T-helper 1 cell treated with Interleukin-12 subunit alpha and Interleukin-12 subunit beta and Interleukin-4 antibody, amounts not matched to agents 30 ng/mL and 1 ng/mL, for 36 hours (primary cell): ENCODE results near the gene GATA2. TPM values are rescaled to one million over a fixed set of nuclear protein-coding genes. Genes with fewer than 3 reads are reported as not detected.

Source experiments
- intact Hi-C: fragments of 100-400 bp; cut with micrococcal nuclease; formaldehyde crosslinking; loops from one replicate; pipeline ENCODE4 v1.15.1; 2024
- total RNA-seq: library from RNA; stranded (reverse); gene quantifications from 2 replicates; pipeline ENCODE4 v1.2.3, GENCODE V29; 2022

GATA2 gene
- total RNA-seq, 1 donor from 2014 or later: 0.15 TPM

DNA sequence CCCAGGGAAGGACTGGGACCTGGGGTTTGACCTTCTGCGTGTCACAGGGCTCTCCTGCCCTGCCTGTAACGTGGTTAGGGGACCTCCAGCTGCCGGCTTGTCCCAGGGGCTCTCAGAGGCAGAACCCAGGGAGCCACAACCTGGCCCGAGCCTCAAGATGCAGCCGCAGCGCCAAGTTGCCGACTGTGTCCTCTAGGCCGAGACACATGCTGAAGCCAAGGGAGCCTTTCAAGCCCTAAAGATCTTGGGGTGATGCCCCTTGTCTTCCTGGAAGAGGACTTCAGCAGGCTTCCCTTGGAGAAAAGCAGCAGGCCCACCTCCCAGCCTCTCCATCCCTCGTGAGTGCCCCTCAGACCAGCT lies 33.6 kb downstream of the GATA2 start:
- intact Hi-C loops: no loop called here

DNA sequence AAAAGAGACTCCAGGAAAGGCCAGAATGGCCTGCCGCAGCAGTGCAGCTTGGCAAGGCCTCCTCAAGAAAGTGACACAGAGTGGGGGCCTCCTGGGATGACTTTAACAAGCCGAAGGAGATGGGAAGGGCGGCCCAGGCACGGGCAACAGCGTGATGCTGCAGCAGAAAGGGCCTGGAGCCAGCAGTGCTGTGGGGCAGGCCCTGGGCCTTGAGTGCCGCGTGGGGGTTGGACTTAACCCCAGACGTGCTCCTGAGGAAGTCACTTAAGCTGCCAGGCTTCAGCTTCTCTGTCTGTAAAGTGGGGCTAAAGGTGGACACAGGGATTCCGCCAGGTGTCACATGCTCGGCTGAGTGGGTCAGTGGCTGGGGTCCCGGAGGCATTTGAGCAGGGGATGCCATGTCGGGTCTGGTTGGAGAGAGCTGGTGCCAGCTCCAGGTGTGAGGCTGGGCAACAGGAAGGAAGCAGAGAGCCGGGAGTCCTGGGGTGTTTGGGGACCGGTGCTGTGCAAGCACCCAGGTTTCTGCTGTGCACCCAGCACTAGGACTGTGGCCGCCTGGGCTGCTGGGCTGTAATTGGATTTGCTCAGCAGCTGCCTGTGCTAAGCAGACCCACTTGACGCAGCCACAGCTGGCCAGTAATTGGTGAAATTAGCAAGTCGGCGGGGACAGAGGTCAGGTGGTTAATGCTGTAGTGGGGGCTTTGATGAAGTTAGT lies 34.1 kb downstream of the GATA2 start:
- intact Hi-C loops: no loop called here

DNA sequence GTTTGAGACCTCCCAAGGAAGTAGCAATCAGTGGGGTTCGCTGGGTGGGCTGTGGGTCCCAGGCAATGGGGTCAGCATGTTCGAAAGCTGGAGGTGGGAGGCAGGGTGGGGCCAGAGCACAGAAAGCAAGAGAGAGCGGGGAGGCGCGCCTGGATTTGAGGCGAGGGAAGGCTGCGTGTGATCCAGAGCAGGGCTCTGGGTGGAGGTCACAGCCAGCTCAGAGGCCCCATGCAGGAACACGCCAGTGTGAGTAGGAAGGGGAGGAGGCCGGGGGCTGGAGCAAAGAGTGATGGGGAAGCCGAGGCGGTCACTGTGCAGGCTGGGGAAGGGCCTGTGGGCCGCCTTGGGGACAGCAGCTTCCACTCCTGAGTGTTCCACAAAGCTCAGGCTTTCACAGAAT lies 35.1 kb downstream of the GATA2 start:
- intact Hi-C loops: no loop called here

DNA sequence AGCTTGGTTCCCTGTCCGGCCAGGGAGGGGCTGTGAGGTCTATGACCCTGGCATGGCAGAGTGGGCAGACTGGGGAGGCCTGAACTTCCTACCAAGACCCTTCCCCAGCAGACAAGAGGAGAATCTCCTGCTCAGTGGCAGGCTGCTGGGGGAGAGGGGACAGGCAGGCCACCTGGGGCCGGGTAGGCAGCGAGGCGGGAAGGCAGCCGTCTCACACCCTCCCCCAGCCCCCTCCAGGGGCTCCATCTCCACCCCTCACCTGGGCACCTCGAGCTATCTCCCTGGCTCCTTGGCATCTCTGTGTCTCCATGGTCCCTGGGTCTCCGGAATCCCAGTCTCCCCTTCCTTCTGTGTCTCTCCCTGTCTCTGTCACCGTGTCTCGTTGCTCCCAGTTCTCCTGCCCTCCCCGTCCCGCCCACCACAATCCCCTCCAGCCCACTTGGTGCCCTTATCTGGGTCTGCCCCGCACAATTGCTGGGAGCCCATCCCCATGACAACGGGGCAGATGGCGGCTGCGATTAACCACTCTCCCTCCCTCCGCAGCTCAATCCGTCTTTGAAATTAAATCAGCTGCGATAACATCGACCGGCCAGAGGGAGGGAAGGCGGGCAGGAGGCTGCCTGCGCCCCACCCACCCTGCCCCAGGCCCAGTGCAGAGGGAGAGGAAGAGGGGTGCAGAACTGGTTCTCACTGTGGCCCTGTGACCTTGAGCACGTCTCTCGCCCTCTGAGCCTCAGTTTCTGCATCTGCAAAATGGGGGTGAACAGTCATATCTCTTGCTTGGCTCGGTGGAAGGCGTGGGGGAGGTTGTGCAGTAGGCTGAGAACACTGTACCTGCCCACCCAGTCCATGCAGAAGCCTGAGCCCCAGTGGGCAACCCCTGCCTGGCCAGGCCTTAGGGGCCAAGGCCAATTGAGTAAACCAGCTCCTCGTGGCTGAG lies 36.0 kb downstream of the GATA2 start:
- intact Hi-C loops: no loop called here

DNA sequence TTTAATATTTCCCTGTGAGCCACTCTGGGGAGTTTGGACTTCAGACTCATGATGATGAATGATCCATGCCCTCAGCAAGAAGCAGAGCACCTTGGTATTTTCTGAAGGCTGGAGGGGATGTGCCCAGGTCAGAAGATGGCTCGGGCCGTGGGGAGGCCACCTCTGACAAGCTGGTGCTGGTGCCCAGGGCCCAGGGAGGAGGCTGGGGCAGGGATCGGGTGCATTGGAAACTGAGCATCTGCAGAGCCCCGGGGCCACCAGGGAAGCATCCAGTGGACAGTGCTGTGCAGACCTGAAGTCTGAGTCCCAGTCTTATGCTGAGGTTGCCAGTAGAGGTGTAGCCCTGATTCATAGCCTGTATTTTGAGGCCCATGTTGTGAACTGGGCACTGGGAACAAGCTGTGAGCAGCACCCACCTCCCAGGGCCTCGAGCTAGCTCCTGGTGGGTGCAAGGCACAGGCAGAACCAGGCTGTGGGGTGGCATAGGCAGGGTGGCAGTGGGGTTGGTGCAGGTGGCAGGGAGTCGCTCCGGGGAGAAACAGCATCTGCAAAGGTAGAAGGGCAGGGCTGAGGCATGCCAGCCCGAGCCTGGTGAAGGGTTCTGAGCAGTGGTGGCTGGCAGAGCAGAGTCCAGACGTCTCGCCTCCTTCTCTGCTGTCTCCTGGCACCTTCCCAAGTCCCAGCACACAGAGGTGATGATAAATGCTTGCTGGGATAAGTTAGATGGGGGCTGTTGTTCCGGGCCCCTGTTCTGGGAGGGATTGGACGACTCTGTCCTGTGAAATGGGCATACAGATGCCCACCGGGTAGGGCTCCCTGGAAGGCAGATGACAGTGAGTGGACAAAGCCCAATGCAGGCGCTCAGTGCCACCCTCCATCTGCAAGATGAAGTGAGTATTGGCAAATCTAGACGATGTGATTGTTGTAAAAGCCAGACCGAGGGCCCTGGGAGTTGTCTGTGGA lies 36.9 kb downstream of the GATA2 start:
- intact Hi-C loops: no loop called here

DNA sequence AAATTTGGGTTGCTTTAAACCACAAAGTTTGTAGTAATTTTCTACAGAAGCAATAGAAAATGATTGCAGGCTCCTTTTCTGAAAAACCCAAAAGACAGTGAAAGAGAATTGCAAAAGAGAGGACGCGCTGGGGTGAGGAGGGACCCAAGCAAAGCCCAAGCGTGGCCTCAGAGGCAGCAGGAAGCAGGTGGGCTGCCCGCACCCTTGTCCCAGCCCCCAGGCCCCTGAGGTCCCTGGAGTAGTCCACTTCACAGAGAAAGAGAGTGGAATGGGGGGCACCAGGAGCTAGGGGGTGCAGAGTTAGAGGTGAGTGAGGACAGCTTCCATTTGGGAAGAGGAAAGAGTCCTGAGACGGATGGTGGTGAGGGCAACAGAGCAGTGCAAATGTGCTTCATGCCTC lies 37.9 kb downstream of the GATA2 start:
- intact Hi-C loops: no loop called here

DNA sequence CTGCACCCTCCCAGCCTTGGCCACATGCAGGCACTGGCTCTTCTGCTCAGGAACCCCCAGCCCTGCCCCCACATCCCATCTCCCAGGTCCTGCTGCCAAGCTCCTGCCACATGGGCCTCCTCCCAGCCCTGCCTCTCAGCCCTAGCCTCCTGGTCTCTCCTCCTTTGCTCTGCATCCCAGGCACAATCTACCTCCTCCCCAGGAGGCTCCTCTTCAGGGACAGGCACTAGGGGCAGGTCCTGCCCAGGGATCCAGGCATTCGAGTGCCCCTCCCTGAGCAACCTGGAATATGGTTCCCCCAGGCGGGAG lies 38.7 kb downstream of the GATA2 start:
- intact Hi-C loops: no loop called here

DNA sequence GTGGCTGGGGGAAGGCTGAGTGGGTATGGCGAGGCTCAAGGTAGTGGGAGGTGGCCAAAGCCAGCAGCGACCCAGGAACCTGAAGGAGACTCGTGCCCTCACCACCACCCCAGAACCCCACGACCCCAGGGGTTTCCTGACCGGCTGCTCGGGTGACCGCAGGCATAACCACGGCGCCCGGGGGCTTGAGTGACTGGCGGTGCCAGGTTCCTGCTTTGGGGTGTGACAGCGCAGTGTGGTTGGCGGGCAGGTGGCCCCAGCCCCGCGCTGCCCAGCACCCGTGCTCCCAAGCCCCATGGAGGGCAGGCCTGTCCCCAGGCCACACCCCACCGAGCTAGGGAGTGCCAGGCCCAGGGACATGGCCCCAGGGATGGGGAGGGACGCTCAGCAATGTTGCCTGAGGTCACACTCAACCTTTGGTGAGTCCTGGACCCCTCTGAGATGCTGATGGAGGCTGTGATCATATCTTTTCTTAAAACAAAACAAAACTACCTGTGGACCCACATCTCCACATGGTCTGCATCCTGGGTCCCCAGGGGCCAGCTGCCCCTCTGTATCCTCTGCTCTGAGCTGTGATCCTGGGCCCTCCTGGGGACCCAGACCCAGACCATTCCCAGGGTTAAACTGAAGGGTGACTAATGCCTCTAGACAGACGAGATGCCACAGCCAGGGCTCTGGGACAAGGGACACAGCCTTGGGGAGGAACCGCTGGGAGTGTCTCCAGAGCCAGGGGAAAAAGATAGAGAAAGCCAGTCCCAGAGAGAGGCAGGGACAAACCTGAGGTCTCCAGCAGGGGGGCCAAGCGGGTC lies 39.3 kb downstream of the GATA2 start:
- intact Hi-C loops: no loop called here

DNA sequence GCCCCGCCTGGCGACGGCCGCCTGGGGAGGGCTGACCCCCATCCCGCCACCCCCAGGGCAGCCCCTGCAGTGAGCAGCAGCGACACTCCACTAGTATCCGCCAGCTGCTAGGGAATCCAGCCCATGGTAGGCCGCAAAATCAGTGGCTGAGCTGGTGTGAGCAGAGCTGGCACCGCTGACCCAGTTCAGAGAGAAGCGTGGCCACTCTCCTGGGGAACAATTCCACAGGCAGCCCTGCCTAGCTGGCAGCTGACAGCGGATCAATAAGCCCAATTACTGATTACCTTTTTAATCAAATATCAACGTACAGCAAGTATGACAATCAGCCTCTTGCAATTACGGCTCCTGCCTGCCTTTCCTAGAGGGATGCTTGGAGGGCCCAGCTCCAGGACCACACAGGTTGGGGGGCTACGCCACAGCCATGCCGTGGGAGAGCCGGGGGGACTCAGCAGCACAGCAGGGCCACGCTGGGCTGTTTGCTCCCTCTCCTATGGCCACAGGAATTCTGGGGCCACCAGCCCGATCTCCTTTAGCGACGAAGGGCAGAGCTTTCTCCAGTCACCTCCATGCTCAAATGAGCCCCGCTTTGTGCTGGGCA lies 40.2 kb downstream of the GATA2 start:
- intact Hi-C loops: no loop called here

DNA sequence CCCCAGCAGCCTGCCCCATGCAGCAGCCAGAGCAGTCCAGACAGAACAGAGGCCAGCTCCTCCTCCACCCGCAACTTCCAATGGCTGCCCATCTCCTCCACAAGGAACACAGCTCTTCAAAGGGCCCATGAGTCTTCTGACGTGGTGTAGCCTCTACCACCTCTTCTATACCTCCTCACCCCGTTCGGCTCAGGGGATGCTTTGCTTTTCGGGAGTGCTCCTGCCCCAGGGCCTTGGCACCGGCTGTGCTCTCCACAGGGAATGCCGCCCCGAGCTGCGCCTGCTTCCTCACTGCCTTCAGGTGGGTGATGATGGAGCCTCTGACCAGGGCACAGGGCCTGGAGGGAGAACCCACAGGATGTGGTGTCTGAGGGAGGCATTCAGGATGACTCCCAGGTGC lies 40.9 kb downstream of the GATA2 start:
- intact Hi-C loops: no loop called here

DNA sequence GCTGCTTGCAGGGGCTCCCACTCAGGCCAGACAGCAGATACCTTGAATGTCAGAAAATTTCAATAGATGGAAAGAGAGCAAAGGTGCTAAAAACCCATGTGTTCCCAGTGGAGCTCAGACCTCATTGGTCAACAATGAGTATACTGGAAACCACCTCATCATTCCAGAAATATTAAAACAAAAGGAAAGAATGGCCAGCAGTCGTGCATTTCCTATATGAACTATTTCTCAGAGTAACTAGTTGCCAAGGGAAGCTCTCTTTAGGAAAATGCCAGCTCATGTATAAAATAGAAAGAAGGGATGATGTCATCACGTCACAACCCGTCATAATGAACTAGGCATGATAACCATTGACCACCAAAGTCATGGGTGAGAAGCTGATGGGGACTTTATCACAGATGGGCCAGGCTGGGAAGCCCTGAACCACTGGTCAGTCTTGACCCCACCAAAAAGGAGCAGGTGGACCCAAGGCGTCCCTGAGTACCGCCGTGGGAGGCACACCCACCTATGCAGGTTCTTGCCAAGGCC lies 43.8 kb downstream of the GATA2 start:
- intact Hi-C loops: loop anchor here (2.0 to 10.0 kb wide), 6 partner anchors 168 to 854 kb away; partner anchors contain the start of genes EEFSEC, MCM2, SEC61A1 and TPRA1

DNA sequence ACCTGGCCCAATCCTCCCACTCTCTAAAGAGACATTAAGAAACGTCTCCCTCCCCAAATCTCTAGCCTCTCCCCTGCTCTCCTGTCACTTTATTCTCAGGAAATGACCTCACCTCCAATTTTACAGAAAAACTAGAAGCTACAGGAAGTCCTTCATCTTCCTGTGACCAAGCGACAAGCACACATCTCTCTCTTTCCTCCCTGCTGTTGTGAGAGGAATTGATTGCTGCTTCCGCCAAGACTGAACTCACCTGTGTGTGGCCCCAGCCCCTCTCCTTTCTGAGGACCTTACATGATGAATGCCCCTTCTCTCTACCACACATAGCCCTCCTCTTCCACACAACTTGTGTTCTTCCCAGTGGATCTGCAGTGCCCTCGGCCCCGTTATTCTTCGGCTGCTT lies 44.5 kb downstream of the GATA2 start:
- intact Hi-C loops: loop anchor here (1.0 to 10.0 kb wide), 7 partner anchors 19 to 854 kb away; partner anchors contain the start of genes EEFSEC, MCM2, SEC61A1 and TPRA1

DNA sequence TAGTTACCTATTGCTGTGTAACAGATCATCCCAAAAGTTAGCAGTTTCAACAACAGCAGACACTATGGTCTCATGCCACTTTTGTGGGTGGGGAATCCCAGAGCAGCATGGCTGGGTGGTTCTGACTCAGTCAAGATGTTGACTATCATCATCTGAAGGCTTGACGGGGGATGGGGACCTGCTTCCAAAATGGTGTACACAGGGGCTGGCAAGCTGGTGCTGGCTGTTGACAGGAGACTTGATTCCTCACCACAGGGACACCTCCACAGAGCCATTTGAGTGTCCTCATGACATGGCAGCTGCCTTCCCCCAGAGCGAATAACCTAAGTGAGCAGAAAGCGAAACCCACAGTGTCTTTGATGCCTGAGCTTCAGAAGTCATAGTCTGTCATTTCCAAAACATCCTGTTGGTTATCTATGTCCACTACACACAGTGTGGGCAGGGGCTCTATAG lies 45.4 kb downstream of the GATA2 start:
- intact Hi-C loops: loop anchor here (1.0 to 10.0 kb wide), 9 partner anchors 20 to 853 kb away; partner anchors contain the start of genes EEFSEC, MCM2, RUVBL1 and SEC61A1

DNA sequence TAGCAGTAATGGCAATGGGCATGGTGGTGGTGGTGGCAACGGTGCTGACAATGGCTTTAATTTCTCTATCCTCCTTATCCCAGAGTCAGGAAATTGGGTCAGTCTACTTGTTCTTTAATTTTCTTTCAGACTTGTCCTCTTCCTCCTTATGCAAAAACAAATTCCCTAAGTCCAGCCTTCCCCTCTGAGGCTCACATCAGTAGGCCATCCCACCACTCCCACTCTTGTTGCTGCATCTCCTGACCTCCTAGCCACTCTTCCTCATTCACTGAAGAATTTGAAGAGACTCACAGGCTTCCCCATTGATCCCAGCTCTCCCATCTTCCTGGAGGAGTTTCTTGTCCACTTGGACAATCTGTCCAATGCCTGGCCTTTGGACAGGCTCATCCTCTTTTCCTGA lies 46.2 kb downstream of the GATA2 start:
- intact Hi-C loops: loop anchor here (1.0 to 10.0 kb wide), 7 partner anchors 40 to 852 kb away; partner anchors contain the start of genes EEFSEC, MCM2, RUVBL1 and SEC61A1

DNA sequence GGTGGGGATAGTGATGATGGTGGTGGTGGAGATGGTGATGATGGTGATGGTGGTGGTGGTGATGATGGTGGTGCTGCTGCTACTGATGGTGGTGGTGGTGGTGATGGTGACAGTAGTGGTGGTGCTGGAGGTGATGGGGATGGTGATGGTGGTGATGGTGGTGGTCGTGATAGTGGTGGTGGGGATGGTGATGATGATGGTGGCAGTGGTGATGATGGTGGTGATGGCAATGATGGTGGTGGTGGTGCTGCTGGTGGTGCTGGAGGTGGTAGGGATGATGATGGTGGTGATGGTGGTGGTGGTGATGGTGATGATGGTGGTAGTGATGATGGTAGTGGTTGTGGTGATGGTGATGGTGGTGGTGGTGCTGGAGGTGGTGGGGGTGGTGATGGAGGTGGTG lies 47.6 kb downstream of the GATA2 start:
- intact Hi-C loops: loop anchor here (5.0 to 10.0 kb wide), 5 partner anchors 172 to 851 kb away; partner anchors contain the start of genes EEFSEC, MCM2, SEC61A1 and TPRA1

DNA sequence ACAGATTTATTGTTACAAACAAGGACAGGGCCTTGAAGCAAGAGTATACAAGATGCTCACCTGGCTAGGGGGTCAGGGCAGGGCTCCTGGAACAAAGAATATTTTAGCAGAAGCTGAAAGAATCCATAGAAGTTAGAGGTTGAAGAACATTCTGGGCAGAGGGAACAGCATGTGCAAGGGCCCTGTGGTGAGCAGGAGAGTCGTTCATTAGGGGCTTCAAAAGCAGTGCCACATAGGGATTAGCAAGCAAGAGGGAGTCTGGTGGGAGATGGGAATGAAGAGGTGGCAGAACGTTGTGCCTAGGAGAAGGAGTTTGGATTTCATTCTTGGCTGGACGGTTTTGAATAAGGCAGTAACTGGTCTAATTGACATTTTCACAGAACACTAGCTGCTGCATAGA lies 49.2 kb downstream of the GATA2 start:
- intact Hi-C loops: loop anchor here (10.0 kb wide), 1 partner anchor 849 kb away; the partner anchor contains the start of genes MCM2 and TPRA1

DNA sequence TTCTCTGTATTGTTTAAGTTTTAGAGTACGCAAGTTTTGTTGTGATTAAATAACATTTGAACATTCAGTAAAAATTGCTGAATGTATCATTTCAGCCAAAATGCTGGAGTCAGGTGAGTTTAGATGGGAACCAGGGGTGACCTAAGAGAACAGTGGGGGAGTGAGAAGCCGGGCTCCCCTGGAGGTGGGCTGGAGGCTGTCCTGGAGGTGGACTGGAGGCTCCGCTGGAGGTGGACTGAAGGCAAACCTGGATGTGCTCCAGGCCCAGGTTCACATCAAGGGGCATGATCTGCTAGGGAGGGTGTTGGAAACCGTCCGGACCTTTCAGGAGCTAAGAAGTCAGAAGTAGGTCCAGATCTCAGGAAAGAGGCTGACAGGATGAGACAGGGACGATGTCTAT lies 50.1 kb downstream of the GATA2 start:
- intact Hi-C loops: loop anchor here (10.0 kb wide), 1 partner anchor 848 kb away; the partner anchor contains the start of genes MCM2 and TPRA1

DNA sequence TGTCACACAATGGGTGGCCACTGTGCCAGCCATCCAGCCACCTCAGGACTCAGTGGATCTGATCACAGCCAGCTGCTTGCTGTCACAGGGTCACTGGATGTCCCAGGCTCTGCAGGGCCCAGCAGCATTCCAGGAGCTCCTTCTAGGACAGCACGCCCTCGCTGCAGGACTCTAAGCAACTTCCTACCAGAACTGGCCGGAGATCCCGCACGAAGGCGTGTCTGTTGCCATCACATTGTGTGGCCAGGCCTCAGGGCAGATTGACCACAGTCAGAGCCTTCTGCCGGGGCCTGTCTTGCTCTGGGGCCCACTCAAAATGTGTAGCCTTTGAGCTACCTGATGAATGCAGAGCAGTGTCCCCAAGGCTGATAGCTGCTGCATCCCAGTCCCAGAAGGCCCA lies 50.9 kb downstream of the GATA2 start:
- intact Hi-C loops: loop anchor here (10.0 kb wide), 1 partner anchor 847 kb away; the partner anchor contains the start of genes MCM2 and TPRA1

DNA sequence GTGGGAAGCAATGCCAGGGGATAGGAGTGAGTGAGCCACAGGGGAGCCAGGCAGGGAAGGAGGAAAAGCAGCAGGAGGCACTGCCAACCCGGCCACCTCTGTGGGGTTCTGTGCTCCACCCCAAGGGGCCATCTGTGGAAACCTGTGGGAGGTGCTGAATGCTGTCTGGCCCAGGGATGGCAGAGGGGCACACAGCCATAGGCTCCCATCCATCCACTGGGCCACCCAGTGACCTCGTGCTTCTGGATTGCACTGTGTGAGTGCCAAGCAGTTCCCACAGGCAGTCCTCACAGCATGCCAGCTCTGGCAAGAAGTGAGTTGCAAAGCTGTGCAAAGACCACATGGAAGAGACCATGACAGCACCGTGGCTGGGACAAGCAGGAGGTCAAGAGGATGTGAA lies 53.8 kb downstream of the GATA2 start:
- intact Hi-C loops: no loop called here
